Measurements from ENCODE around the gene CAMTA1. TPM values are rescaled to one million over a fixed set of nuclear protein-coding genes. Genes with fewer than 3 reads are reported as not detected.

The CAMTA1 gene
- polyA plus RNA-seq, 1 experiment = 23.1 TPM

DNA sequence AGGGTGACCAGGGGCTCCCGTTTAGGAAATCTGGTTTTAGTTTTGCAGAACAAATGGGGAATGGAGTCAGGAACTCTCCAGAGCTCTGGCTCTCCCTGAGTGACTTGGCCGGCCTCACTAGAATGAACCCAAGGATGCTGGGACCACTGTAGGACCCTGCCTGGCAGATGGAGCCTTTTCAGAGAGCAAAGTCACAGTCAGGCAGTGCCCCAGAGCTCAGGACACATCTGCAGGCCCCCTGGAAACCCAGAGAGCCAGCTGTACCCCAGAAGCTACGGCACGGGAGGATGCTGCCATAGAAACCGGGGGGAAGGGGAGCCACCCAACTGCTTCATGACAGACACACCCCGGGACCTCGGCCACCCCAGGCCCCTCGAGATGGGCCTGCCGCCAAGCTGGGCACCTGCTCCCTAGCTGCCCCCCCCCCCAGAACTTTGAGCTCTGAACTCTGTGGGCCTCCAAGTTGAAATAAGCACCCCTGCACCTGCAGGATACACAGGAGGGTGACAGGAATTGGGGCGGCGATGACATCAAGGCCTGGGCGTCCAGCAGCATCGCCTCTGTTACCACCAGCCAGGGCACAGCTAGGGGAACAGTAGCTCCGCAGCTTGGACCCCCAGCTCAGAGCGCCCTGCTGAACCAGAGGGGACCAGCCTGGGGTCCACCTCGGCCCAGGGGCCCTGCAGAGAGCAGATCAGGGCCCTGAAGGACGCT is 894.1 kb downstream of the CAMTA1 start:
- H3K36me3 ChIP-seq (ENCODE audit: control insufficient read depth, insufficient read depth, low read length) = no peaks in the 10 kb centered on the region
- TF ChIP-seq, protein P1, sequence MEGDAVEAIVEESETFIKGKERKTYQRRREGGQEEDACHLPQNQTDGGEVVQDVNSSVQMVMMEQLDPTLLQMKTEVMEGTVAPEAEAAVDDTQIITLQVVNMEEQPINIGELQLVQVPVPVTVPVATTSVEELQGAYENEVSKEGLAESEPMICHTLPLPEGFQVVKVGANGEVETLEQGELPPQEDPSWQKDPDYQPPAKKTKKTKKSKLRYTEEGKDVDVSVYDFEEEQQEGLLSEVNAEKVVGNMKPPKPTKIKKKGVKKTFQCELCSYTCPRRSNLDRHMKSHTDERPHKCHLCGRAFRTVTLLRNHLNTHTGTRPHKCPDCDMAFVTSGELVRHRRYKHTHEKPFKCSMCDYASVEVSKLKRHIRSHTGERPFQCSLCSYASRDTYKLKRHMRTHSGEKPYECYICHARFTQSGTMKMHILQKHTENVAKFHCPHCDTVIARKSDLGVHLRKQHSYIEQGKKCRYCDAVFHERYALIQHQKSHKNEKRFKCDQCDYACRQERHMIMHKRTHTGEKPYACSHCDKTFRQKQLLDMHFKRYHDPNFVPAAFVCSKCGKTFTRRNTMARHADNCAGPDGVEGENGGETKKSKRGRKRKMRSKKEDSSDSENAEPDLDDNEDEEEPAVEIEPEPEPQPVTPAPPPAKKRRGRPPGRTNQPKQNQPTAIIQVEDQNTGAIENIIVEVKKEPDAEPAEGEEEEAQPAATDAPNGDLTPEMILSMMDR (IDR thresholded peaks at IDR 0.05; ENCODE audit: insufficient read depth, low read depth, low read length) = no peak
- H3K27me3 ChIP-seq (ENCODE audit: control insufficient read depth, insufficient read depth, low read length) = peaks cover 3% of the 10 kb centered on the region; the same call in 1 of the 2 replicates
- no peak for DNase-seq (ENCODE audit: low read depth)
- ChIA-PET POLR2A (interaction anchor here (0.6 kb wide), 1 partner anchor 412 kb away, joined by 3 read pairs; no protein-coding TSS in a partner anchor), CTCF (interaction anchor here (1.1 to 9.1 kb wide), 3 partner anchors 11 to 73 kb away, joined by 4 to 113 read pairs (median 45); no protein-coding TSS in a partner anchor)
- H3K4me3 ChIP-seq (ENCODE audit: low read depth, low read length) = no peak overlapping the region; the same call in 1 of the 2 replicates

DNA sequence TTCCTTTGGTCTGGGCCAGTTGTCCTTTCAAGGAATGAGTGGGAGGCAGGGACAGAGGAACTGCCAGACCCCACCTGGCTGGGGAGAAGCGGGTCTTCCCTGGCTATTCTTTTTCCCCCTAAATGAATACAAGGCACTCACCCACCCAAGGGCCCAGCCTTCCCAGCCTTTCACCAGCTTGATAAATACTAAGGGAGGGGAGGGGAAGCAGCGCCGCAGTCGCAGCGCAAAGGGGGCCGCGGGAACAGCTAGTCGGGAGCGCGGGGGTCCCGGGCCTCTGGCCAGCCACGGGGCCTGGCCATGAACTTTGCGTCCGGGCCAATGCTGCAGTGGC is 894.6 kb downstream of the CAMTA1 start:
- ChIA-PET POLR2A (interaction anchor here (0.6 kb wide), 2 partner anchors 412 to 1762 kb away, joined by 3 to 5 read pairs; no protein-coding TSS in a partner anchor), CTCF (interaction anchor here (1.1 to 9.1 kb wide), 3 partner anchors 11 to 73 kb away, joined by 4 to 113 read pairs (median 45); no protein-coding TSS in a partner anchor)
- no peak for DNase-seq (ENCODE audit: low read depth)
- TF ChIP-seq, protein P1 (IDR thresholded peaks at IDR 0.05; ENCODE audit: insufficient read depth, low read depth, low read length) = no peak
- H3K27me3 ChIP-seq (ENCODE audit: control insufficient read depth, insufficient read depth, low read length) = peaks cover 3% of the 10 kb centered on the region; the same call in 1 of the 2 replicates
- H3K36me3 ChIP-seq (ENCODE audit: control insufficient read depth, insufficient read depth, low read length) = no peaks in the 10 kb centered on the region
- peak overlapping the region; percentile 71 for H3K4me3 ChIP-seq (ENCODE audit: low read depth, low read length)

DNA sequence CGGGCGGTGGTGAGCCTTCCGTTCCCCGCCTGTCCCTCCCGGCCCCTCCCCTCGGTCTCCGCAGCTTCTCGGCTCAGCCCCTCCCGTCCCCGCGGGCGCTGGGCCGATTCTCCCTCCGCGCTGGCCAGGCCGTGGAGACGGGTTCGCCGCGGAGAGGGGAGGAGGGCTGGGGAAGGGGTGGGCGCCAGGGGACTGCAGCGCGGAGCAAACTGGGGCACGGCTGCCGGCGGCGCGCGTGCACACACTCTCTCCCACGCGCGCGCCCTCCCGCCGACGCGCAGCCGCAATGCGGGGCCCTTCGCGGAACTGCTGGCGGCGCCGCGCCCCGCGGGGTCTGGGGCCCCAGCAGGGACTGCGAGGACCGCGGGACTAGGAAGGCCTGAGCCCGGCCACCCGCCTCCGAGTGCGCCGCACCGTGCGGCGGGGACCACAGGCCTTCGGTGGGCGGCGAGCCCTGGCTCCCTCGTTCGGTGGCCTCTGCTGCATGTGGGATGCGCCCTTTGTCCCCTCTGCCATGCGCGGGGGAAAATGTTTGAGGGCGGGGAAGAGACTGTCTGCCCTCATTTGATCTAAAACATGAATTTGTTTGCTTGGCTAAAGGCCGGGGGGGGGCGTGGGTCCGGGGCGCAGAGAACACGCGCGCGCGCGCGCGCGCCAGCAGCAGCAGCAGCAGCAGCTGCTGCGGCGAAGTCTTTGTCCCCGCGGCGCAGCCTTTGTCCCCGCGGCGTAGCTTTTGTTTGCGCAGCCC is 895.1 kb downstream of the CAMTA1 start:
- H3K27me3 ChIP-seq (ENCODE audit: control insufficient read depth, insufficient read depth, low read length) = peaks cover 3% of the 10 kb centered on the region; the same call in 1 of the 2 replicates
- H3K4me3 ChIP-seq (ENCODE audit: low read depth, low read length) = peak overlapping the region; percentile 71
- TF ChIP-seq, protein P1 (IDR thresholded peaks at IDR 0.05; ENCODE audit: insufficient read depth, low read depth, low read length) = no peak
- no peak for DNase-seq (ENCODE audit: low read depth)
- no peaks in the 10 kb centered on the region for H3K36me3 ChIP-seq (ENCODE audit: control insufficient read depth, insufficient read depth, low read length)
- ChIA-PET CTCF (interaction anchor here (0.6 to 9.1 kb wide), 3 partner anchors 12 to 1786 kb away, joined by 3 to 113 read pairs (median 45); no protein-coding TSS in a partner anchor), POLR2A (interaction anchor here (0.6 kb wide), 2 partner anchors 411 to 1762 kb away, joined by 3 to 5 read pairs; no protein-coding TSS in a partner anchor)

DNA sequence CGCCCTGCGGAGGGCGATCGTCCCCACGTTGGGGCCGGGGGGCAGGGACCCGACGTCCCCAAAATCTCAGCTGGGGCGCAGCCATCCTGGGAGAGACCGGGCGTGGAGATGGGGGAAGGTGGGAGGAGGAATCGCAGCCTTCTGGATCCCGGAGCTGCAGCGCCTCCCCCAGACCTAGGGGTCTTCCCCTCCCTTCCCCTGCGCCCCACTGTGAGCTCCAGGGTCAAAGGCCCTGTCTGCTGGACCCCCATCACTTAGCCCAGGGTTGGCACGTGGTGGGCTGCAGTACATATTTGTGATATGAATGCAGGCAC is 895.7 kb downstream of the CAMTA1 start:
- H3K27me3 ChIP-seq (ENCODE audit: control insufficient read depth, insufficient read depth, low read length) = peaks cover 3% of the 10 kb centered on the region; the same call in 1 of the 2 replicates
- H3K36me3 ChIP-seq (ENCODE audit: control insufficient read depth, insufficient read depth, low read length) = no peaks in the 10 kb centered on the region
- DNase-seq (ENCODE audit: low read depth) = no peak
- TF ChIP-seq, protein P1 (IDR thresholded peaks at IDR 0.05; ENCODE audit: insufficient read depth, low read depth, low read length) = no peak
- peak overlapping the region; percentile 71 for H3K4me3 ChIP-seq (ENCODE audit: low read depth, low read length)
- ChIA-PET POLR2A (no interaction called here), CTCF (interaction anchor here (0.6 to 9.1 kb wide), 3 partner anchors 13 to 1786 kb away, joined by 3 to 113 read pairs (median 45); no protein-coding TSS in a partner anchor)

DNA sequence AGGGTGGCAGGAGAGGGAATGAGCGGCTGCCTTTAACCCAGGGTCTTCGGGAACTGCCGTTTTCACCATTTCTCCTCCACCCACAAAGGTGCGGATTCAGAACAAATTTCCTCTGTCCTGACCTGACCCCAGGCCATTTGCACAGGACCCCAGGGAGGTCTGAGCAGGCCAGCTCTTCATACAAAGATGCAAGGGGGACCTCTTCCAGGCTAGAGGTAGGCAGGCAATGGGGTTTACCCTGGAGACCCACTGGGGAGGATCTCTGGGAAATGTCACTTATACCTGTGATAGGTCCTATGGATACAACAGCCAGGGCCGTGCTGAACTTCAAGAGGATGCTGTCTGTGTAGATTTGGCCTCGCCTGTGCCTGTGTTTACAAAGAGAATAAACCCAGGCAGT is 896.1 kb downstream of the CAMTA1 start:
- TF ChIP-seq, protein P1 (IDR thresholded peaks at IDR 0.05; ENCODE audit: insufficient read depth, low read depth, low read length) = no peak
- ChIA-PET POLR2A (interaction anchor here (0.5 kb wide), 1 partner anchor 40 kb away, joined by 3 read pairs; no protein-coding TSS in a partner anchor), CTCF (interaction anchor here (6.6 to 9.1 kb wide), 2 partner anchors 13 to 71 kb away, joined by 45 to 113 read pairs; no protein-coding TSS in a partner anchor)
- no peak for DNase-seq (ENCODE audit: low read depth)
- Histone ChIP-seq H3K4me3 (ENCODE audit: low read depth, low read length) (no peak overlapping the region), H3K27me3 (ENCODE audit: control insufficient read depth, insufficient read depth, low read length) (peaks cover 3% of the 10 kb centered on the region; the same call in 1 of the 2 replicates), H3K36me3 (ENCODE audit: control insufficient read depth, insufficient read depth, low read length) (no peaks in the 10 kb centered on the region)
